Hematopoietic multipotent progenitor cell treated with erythropoietin and hydrocortisone succinate and interleukin-3 and kit ligand, for 8 days (in vitro differentiated cells): ENCODE results near the gene ITGA5.

Source experiments
- DNase-seq: peaks from one replicate; pipeline ENCODE4 v3.0.0-alpha.2; 2015

The ITGA5 gene

GRCh38 chr12:54430471-54431069, 11.5 kb upstream of the ITGA5 start:
- DNase-seq = no peak

- no peak for DNase-seq
Measured at GRCh38 chr12:54429014-54429471, 10.0 kb upstream of the ITGA5 start.

GRCh38 chr12:54428050-54429013, 9.3 kb upstream of the ITGA5 start:
- DNase-seq = no peak

DNA sequence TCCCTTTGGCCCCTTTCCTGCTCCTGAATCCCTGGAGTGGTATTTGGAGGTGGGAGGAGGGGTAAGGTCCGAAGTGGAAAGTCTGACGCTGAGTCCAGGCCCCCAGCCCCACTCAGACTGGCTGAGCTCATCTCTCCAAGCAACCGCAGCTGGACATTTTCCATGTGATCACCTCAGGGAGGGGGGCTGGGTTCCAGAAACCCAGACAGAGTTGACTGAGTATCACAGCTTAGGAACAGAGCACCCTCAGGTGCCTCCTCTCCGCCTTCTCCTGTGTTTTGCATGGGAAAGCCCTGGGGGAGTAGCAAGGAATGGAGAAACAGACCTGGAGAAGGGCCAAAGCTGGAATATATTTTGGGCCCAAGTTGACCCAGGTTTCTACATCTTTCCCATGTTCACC, 8.0 kb upstream of the ITGA5 start:
- no peak for DNase-seq

GRCh38 chr12:54426690-54427089, 7.6 kb upstream of the ITGA5 start:
- DNase-seq = no peak

DNA sequence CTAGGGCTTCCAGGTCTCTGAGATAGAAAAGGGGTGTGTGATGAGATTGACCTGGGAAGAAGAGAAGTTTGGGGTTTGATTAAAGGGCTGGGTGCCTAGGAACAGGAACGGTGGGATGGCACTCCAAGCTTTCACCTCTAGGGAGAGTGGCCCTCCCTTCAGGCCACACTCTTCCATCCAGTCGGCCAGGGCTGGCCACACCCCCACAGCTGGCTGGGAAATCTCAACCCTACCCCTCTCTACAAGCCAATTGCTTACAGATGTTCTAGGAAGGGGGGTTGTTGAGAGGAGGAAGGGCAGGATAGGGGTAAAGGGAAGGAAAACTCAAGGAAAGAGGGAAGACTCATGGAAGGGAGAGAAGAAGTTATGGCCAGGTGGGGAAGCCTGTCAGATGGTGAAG, 6.6 kb upstream of the ITGA5 start:
- DNase-seq = no peak

GRCh38 chr12:54424224-54424623, 5.2 kb upstream of the ITGA5 start:
- no peak for DNase-seq

- DNase-seq = no peak
Measured at GRCh38 chr12:54423816-54424150, 4.7 kb upstream of the ITGA5 start.

DNA sequence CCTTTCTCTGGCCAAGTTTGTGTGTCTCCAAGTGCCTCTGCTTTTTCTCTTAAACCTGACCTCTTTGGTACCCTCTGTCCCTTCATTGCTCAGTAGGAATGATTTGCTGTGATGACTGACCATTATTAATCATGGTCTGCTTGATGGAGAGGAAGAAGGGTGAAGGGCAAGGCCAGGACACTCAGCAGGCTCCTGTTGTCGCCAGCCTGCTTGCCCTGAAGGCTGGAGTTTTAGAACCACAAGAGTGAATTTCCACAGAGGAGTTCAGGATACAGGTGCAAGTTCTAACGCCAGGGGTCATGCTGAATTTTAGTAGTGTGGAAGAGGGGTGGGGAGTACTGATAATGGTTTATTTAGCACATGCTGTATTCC, 2.8 kb upstream of the ITGA5 start:
- DNase-seq = no peak

- DNase-seq = no peak
Measured at GRCh38 chr12:54421175-54421878, 2.3 kb upstream of the ITGA5 start.

DNA sequence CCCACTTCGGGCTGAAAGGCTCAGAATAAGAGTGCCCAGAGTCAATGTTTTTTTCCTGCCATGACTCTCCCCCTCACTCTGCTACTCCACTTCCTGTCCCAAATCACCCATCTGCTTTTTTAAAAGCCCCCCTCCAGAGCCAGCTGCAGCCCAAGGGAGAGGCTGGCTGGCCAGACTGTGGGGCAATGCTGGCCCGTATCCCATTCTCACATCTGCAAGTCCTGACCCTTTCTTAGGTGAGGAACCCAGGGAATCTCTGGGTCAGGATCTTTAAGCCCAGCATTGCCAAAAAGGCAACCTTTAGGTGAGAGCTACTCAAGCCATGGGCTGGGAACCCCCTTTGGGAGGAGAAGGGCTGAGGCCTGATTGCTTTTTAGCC, 1.7 kb upstream of the ITGA5 start:
- DNase-seq = no peak

DNA sequence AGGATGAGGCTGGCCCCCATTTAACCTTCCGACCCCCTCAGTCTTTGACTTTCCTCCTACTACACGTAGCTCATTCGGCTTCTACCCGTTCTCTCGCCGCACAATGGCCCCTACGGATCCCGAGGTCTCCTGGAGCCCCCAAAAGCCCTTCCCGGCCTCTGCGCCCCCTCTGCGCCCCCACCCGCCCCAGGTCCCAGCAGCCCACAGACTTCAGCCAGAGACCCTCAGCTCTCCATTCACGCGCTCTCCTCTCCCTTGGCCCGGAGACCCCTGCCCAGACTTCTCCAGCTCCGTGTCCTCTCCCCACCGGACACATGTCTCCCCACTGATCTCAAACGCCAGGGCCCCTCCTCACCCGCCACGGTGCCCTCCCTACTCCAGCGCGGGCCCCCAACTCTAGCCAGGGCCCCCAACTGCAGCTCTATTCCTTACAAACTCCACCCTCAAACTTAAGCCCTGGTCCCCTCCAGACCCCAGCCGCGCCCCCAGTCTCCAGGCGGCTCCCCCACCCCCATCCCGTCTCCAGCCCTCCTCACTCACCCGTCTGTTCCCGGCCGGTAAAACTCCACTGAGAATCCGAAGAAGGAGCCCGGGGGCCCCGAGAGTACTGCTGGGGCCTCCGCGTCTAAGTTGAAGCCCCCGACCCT, 502 bp downstream of the ITGA5 start:
- DNase-seq = no peak

DNA sequence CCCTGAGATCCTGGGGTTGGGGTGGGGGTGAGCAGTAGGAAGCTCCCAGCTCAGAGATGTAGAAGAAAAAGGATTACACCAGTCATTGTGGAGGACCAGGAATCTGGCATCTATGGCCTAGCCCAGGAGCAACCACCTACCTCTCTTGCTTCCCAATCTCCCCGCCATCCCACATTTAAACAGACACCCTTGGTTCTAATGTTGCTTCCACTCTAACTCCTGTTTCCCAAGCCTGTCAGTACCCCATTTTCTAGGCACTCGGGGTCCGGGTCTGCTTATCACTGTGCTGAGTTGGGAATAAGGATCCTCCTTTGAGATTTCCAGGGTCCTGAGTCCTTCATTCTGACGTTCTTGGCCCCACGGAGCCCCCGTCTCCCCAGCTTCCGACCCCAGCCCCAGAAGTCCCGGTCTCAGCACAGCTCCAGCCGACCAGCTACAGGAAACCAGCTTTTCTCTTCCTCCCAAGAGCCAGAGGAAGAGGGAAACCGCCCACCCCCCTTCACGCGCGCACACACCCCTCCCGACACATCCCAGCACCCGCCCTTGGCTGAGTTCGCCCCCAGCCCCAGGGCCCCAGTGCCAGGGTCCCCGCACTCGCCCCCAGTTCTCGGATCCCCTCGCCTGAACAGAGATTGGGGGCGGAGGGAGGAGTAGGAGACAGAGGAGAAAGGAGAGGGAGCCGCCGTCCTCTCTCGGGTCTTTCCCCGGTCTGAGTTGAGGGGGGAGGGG, 1.2 kb downstream of the ITGA5 start:
- DNase-seq = no peak

- peak; percentile 53 for DNase-seq
Measured at GRCh38 chr12:54416687-54417603, 2.1 kb downstream of the ITGA5 start.

DNA sequence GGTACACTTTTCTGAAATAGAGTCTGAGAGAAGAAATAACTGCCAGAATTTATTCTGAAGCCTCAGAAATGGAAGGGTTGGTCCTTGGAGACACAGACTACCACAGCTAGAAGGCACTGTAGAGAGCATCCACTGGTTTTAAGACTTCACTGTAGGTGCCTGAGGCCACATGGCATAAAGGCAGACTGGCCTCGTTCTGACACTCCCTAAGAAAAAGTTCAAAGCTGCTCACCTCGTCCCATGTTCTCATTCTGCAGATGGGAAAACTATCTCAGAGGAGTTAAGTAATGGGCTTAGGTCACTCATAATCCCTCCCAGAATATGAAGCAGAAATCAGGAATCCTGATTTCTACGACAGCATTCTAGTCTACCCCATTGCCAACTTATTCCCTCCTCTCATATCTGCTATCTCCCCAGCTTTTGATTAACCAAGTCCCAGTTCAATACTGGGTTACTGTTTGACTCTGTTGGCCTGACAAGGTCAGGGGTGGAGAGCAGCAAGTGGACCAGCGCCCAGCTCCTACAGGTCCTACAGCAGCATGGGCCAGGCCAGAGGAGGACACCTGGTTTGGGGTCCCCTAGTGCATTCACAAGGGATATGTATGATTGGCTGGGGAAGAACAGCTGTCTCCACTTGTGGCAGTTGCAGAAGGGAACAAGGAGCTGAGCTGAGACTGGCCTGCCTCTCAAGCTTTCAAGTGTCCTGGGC, 3.7 kb downstream of the ITGA5 start:
- DNase-seq = no peak

DNA sequence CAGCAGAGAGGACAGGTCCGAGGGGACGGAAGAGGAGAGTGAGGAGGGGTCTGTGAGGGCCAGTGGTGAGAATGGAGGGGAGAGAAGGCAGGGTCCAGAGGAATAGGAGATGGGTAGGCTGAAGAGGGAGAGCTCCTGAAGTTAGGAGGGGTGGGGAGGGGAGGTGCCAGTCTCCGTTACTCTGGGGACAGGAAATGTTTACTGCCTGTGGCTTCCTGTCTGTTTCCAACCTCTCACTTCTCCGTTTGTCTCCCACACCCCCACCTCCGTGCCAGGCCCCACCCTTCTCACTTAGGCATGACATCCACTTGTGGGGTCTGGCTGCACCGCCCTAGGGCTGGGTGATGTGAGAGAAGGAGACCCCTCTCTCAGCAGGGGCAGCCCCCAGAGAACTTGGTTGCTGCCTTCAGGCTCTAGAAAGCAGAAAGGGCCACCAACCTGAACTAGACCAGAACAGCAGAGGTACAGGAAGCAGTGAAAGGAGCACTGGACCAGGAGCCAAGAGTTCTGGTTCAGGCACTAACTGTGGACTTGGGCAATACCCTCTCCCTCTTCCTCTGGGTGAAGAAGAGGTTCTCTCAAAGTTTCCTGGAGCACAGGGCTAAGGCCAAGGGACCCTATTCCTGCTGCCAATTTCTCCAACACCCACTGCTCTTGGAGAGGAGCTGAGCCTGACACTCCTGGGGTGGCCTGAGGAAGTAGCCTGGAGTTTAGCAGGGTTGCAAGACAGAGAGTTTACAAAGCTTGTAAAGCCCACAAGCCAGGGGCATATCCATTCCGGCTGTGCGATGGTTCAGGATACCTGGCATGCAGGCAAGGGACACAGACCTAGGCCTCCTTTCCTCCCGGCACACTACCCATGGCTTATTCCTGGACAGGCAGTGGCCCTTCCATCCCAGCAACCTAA, 5.5 kb downstream of the ITGA5 start:
- DNase-seq = peak; percentile 54

- DNase-seq = no peak
Measured at GRCh38 chr12:54412786-54413185, 6.3 kb downstream of the ITGA5 start.

- no peak for DNase-seq
Measured at GRCh38 chr12:54412348-54412747, 6.7 kb downstream of the ITGA5 start.

- peak; percentile 21 for DNase-seq
Measured at GRCh38 chr12:54411391-54412241, 7.5 kb downstream of the ITGA5 start.
